ENCODE results near the gene PRSS3.
"Not testable (repeated sequence)": the region's sequence is repeated elsewhere in the genome, so short reads cannot be mapped to it uniquely, and the experiment has no call there.

DNA sequence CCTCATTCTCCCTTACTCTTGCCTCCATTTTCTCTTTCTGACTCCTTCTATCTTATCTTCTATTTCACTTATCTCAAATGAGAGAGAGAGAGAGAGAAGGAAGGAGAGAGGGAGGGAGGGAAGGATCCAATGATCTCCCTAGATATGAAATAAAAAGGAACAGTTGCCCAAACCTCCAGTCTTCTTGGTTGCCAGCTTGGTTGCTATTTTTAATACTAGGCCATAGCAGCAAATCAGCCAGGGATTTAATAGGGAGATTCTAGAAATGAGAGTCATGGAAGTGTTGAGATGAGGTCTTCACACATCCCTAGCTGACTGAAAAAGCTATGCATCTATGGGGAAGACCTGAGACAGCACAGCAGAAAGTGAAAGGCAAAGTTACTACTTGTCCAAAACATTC is 22.2 kb upstream of the PRSS3 start:
- TF ChIP-seq ZNF274 (IDR thresholded peaks at IDR 0.05; ENCODE audit: low read depth, low read length); YY1 (IDR thresholded peaks at IDR 0.05; ENCODE audit: insufficient read depth, insufficient read length): not testable (repeated sequence)
